Neutrophil (primary cell): ENCODE results near the gene DLGAP4.

Experiments used
- H3K27ac ChIP-seq: fragments of 200-600 bp; sonication (generic); 2 replicates; pipeline ENCODE4 v1.5.1; 2016; ENCODE audit warnings: mild to moderate bottlenecking, moderate library complexity
- H3K27me3 ChIP-seq: fragments of 200-600 bp; sonication (generic); 2 replicates; pipeline ENCODE4 v1.6.0; 2016; ENCODE audit warnings: mild to moderate bottlenecking
- H3K36me3 ChIP-seq: fragments of 200-600 bp; sonication (generic); 2 replicates; pipeline ENCODE4 v1.5.1; 2017
- H3K4me1 ChIP-seq, 2 experiments: fragments of 200-600 bp in 1 of 2; sonication (generic) in 1 of 2; 1 replicate in 1 of 2; 2 replicates in 1 of 2; pipeline versions ENCODE4 v1.5.1 to v1.6.1; 2013 to 2016; ENCODE audit warnings: low read depth in 1 of 2, low read length in 1 of 2, mild to moderate bottlenecking in 1 of 2, moderate library complexity in 1 of 2; ENCODE audit not compliant: control insufficient read depth in 1 of 2, insufficient read depth in 1 of 2
- H3K4me3 ChIP-seq, 2 experiments: fragments of 200-600 bp in 1 of 2; sonication (generic) in 1 of 2; 1 replicate in 1 of 2; 2 replicates in 1 of 2; pipeline ENCODE4 v1.5.1; 2013 to 2016; ENCODE audit warnings: low read depth in 1 of 2, low read length in 1 of 2, mild to moderate bottlenecking in 1 of 2, moderate library complexity in 1 of 2
- H3K9me3 ChIP-seq: fragments of 200-600 bp; sonication (generic); 2 replicates; pipeline ENCODE4 v1.5.1; 2016
- CTCF ChIP-seq: fragments of 200-600 bp; sonication (generic); IDR thresholded peaks from 2 replicates; pipeline ENCODE4 v1.5.1; 2016; ENCODE audit warnings: antibody characterized with exemption

Gene DLGAP4

GRCh38 chr20:36455972-36456625 is 150.0 kb downstream of the DLGAP4 start:
- no peaks in the 10 kb centered on the region for H3K36me3 ChIP-seq
- no peak for TF ChIP-seq CTCF
- no peaks in the 10 kb centered on the region for H3K9me3 ChIP-seq
- H3K4me1 ChIP-seq: peaks cover 7% of the 10 kb centered on the region in 2 experiments
- no peak overlapping the region for H3K4me3 ChIP-seq
- peaks cover 14% of the 10 kb centered on the region for H3K27me3 ChIP-seq
- H3K27ac ChIP-seq: no peak overlapping the region

GRCh38 chr20:36460648-36461599 is 154.8 kb downstream of the DLGAP4 start:
- Histone ChIP-seq H3K27ac (peak overlapping the region; percentile 83), H3K4me3 (peak overlapping the region; percentile 77 to 78), H3K36me3 (no peaks in the 10 kb centered on the region), H3K27me3 (peaks cover 13% of the 10 kb centered on the region), H3K4me1 (peaks cover 21 to 27% of the 10 kb centered on the region in 2 experiments), H3K9me3 (no peaks in the 10 kb centered on the region)
- no peak for TF ChIP-seq CTCF

GRCh38 chr20:36461600-36462439 is 155.7 kb downstream of the DLGAP4 start:
- TF ChIP-seq CTCF: no peak
- Histone ChIP-seq H3K9me3 (no peaks in the 10 kb centered on the region), H3K27ac (peak overlapping the region; percentile 83), H3K36me3 (no peaks in the 10 kb centered on the region), H3K4me1 (peaks cover 21 to 27% of the 10 kb centered on the region in 2 experiments), H3K4me3 (peak overlapping the region; percentile 77 to 78), H3K27me3 (peaks cover 13% of the 10 kb centered on the region)

GRCh38 chr20:36462440-36463211 is 156.5 kb downstream of the DLGAP4 start:
- H3K4me1 ChIP-seq: peaks cover 21 to 31% of the 10 kb centered on the region in 2 experiments

More at GRCh38 chr20:36462440-36463211, 156.5 kb downstream of the DLGAP4 start:
- peak overlapping the region; percentile 35 for H3K27ac ChIP-seq
- peak overlapping the region; percentile 64 to 77 for H3K4me3 ChIP-seq
- no peaks in the 10 kb centered on the region for H3K36me3 ChIP-seq
- TF ChIP-seq CTCF: no peak
- H3K9me3 ChIP-seq: no peaks in the 10 kb centered on the region
- H3K27me3 ChIP-seq: peaks cover 13% of the 10 kb centered on the region
